GM18867 (cell line): ENCODE results near the gene TRIM24.
"Not testable (repeated sequence)": the region's sequence is repeated elsewhere in the genome, so short reads cannot be mapped to it uniquely, and the experiment has no call there.

Source experiments
- ATAC-seq: cut with Tn5 transposase; IDR thresholded peaks from one replicate; pipeline ENCODE4 v1.9.1; 2021; ENCODE audit warnings: mild to moderate bottlenecking, moderate library complexity; ENCODE audit not compliant: unreplicated experiment

Gene TRIM24

DNA sequence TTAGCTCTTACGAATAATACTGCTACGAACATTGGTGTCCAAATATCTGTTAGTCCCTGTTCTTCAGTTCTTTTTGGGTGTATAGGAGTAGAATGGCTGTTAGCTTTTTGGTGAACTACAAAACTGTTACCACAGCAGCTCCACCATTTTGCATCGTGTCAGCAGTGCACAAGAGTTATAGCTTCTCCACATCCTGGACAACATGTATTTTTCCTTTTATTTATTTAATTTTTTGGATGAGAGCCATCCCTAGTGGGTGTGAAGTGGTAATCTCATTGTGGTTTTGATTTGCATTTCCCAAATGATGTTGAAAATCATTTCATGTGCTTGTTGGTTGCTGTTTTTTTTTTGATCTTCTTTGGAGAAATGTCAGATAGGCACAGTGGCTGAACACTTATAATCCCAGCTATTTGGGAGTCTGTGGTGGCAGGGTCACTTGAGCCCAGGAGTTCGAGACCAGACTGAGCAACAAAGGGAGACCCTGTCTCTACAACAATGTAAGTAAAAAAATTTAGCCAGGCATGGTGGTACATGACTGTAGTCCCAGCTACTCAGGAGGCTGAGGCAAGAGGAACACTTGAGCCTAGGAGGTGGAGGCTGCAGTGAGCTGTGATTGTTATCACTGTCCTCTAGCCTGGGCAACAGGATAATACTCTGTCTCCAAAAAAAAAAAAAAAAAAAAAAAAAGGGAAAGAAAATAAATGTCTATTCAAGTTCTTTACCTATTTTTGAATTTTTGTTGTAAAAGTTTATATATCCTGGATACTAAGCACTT lies 31.7 kb downstream of the TRIM24 start:
- ATAC-seq: no peak

DNA sequence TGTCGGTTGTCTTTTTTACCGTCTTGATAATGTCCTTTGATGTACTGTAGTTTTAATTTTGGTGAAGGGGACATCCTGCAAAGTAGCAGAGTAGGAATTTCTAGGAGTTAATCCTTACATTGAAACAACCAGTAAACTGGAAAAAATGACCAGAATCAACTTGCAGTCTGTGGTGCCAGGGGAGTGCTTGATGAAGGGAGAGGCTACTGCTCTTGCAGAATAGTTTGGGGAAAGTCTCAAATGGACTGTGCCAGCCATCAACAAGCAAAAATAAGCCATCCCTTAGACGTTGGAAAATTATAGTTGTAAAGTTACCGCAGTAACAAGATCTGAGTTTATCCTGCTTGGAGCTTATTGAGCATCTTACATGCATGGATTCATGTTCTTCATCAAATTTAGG lies 32.4 kb downstream of the TRIM24 start:
- no peak for ATAC-seq

DNA sequence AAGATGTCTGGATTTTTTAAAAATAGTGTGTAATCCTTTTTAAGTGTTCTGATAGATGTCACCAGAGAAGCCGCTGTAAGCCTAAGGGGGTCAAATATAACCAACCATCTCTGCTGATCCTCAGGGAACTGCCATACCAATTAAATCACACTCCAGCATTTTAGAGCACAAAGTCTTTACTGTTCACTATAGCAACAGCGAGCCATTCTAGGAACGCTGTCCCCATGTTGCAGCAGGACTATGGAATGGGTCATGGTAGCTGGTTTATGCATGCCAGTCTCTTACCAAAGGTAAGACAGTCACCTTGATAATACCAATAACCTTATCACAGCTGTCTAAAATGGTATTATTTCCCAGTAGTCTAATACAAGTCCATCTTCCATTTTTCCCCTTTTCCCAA lies 33.5 kb downstream of the TRIM24 start:
- ATAC-seq: no peak

DNA sequence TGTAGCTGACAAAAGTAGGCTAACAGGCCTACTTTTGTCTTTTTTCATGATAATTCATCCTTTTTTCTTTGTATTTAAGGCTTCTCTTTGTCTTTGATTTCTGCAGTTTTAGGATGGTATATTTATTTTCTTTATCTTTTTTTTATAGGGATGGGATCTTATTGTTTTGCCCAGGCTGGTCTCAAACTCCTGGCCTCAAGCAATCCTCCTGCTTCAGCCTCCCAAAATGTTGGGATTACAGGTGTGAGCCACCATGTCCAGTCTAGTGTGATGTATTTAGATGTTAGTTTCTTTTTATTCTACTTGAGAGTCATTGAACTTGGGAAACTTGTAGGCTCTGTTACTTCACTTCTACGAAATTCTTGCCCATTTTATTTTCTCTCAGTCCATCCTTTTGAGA lies 35.4 kb downstream of the TRIM24 start:
- ATAC-seq: no peak

DNA sequence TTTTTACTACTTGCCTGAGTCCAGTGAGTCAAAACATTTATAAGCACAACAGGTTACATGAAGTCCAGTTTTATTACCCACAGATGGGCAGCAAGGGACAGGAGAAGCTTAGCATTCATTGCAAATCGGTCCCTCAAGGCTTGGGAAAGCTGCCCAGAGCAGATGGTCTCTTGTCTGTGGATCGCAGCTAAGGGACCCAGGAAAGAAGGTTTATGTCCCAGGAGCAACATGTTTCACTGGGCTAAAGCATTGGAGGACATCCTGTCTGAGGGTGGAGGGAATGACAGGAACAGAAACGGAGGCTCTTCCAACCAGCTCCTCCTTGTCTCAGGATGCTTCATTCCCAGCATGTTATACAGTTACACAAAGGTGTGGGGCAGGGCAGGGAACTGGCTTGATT lies 39.3 kb downstream of the TRIM24 start:
- ATAC-seq: no peak

DNA sequence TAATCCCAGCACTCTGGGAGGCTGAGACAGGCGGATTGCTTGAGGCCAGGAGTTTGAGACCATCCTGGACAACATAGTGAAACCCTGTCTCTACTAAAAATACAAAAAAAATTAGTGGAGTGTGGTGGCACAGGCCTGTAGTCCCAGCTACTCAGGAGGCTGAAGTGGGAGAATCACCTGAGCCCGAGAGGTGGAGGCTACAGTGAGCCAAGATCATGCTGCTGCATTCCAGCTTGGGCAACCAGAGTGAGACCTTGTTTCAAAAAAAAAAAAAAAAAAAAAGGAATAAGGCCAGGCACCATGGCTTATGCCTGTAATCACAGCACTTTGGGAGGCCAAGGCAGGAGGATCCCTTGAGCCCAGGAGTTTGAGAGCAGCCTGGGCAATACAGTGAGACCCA lies 40.2 kb downstream of the TRIM24 start:
- ATAC-seq: not testable (repeated sequence)

DNA sequence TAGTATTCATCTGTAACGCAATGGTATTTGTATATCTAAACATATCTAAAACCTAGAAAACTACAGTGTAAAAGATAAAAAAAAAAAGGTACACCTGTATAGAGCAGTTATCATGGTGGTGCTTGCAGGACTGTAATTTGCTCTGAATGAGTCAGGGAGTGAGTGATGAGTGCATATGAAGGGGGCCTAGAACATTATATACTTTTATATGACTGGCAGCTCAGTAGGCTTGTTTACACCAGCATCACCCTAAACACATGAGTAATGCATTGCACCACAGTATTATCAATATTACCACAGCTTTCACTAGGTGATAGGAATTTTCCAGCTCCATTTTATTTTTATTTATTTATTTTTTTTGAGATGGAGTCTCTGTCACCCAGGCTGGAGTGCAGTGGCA lies 40.8 kb downstream of the TRIM24 start:
- ATAC-seq: no peak

DNA sequence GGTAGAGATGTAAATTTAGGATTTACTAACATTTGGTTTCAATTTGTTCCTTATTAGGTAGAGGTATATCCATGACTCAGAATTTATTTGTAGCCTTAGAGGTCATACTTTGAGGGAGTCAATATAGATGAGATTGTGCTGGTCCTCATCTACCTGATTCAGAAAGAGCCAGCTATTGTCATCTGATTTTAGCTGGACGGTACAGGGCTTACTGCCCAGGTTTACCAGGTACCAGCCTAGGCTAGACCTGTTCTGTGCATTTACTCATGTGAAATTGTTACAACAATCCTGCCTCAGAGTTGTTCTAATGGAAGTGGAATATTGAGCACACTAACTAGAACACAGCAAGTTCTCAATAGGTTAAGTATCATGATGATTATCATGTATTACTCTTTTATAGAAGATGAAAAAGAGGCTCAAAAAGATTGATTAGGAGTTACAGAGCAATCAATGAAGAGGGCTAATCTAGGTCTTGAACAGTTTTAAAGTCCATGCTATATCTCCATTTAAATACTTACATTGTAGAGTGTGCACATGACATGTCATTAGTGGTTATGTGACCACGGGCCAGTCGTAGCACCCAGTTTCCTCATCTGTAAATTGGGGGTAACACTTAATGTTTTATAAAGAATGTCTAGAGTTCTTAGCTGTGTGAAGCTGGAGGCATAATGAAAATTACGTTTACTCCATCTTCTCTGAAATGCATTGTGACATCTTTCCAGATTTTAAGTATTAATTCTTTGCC lies 42.1 kb downstream of the TRIM24 start:
- no peak for ATAC-seq

DNA sequence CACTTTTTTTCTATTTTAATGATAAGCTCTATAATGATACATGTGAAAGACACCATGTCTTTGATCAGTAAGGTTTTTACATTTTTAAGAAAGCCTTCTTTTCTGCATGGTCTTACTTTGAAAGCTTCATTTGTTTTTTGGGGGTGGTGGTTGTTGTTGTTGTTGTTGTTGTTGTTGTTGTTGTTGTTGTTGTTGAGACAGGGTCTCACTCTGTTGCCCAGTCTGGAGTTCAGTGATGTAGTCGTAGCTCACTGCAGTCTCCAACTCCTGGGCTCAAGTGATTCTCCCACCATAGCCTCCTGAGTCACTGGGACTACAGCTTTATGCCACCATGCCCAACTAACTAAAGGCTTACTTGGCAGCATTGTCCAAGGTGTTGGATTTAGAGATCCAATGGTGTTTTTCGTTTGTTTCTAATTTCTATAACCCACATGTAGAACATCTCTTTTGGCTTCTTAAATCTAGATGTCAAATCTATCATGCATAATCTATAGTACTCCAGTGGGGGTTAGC lies 45.4 kb downstream of the TRIM24 start:
- ATAC-seq: no peak

DNA sequence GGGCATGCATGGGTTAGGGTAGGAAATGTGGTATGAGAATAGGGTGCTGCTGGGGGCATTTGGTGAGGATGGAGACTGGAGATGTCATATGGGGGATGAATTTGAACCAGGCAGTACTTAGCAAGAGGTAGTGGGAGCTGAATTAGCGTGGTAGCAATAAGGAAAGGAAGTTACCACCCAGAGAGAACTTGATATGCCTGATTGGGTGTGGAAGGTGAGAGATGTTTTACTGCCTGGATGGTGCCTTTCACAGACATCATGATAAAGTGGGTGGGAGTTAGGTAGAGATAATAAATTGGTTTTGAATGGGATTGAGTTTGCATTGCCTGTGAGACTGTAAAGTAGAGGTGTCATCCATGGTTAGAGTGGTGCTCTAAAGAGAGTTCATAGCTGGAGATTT lies 46.7 kb downstream of the TRIM24 start:
- ATAC-seq: no peak

DNA sequence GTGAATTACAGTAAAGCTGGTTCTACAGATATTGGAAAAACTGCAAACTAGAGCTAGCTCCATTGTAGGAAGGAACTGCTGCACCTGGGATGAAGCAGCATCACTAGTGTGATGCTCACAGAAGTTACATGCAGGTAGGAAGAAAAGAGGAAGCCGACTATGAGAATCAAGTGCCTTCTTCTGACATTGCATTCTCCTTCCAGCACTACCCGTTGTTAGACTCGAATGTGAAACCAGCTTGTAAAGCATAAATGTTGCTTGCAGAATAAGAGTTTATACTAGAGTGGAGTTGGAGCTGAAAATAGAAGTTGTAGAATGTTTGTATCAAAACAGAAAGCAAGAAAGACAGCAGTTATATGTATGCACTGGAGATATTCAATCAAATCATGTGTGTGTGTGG lies 49.9 kb downstream of the TRIM24 start:
- ATAC-seq: peak; percentile 55

DNA sequence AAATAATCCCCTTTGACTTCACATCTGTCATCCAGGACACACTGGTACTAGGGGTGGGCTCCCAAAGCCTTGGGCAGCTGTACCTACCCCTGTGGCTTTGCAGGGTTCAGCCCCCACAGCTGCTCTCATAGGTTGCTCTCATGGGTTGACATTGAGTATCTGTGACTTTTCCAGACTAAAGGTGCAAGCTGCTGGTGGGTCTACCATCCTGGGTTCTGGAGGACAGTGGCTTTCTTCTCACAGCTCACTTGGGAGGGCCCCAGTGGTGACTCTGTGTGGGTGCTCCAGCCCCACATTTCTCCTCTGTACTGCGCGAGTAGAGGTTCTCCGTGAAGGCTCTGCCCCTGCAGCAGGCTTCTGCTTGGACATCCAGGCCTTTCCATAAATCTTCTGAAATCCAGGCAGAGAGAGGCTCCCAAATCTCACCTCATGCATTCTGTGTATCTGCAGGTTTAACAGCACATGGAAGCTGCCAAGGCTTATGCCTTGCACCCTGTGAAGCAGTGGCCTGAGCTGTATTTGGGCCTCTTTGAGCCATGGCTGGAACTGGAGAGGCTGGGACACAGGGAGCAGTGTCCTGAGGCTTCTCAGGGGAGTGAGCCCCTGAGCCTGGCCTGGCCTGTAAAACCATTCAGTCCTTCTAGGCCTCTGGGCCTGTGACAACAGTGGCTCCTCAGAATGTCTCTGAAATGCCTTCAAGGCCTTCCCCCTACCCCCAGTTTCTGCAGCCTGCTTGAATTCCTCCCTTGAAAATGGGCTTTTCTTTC lies 52.2 kb downstream of the TRIM24 start:
- ATAC-seq: no peak

DNA sequence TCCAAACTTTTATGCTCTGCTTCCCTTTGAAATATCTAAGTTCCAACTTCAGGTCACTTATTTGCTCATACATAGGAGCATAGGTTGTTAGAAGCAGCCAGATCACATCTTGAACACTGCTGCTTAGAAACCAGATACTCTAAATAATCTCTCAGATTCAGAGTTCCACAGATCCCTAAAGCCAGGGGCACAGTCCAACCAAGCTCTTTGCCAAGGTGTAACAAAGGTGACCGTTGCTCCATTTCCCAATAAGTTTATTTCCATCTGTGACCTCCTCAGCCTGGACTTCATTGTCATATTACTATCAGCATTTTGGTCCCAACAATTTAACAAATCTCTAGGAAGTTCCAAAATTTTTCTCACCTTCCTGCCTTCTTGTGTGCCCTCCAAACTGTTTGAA lies 52.8 kb downstream of the TRIM24 start:
- no peak for ATAC-seq

DNA sequence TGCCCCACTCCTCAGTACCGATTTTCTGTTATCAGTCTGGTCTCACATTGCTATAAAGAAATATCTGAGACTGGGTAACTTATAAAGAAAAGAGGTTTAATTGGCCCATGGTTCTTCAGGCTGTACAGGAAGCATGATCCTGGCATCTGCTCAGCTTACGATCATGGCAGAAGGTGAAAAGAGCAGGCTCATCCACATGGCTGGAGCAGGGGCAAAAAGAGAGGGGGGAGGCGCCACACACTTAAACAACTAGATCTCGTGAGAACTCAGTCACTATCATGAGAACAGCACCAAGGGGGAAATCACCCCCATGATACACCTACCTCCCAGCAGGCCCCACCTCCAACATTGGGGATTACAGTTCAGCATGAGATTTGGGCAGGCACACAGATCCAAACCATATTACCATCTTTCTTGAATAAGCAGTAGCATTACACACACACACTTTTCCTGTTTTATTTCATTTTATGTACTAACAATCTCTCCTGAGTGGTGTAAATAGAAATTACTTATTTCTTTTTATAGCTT lies 53.3 kb downstream of the TRIM24 start:
- no peak for ATAC-seq

DNA sequence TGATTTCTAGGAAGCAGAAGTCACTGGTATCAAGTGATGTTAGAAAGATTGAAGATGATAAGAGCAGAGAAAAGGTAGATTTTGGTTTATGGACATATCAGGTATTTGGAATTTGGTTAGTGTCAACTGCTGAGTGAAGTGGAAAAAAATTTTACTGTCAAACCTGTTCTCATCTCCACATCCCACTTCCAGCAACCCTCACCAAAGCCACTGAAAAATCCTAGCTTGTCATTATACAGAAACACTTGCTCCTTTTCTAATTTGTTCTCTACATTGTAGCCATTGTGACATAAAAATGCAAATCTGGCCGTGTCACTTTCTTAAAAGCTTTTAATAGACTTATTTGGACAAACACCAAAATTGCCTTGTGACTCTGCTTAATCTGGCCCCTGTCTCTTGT lies 54.0 kb downstream of the TRIM24 start:
- ATAC-seq: no peak

DNA sequence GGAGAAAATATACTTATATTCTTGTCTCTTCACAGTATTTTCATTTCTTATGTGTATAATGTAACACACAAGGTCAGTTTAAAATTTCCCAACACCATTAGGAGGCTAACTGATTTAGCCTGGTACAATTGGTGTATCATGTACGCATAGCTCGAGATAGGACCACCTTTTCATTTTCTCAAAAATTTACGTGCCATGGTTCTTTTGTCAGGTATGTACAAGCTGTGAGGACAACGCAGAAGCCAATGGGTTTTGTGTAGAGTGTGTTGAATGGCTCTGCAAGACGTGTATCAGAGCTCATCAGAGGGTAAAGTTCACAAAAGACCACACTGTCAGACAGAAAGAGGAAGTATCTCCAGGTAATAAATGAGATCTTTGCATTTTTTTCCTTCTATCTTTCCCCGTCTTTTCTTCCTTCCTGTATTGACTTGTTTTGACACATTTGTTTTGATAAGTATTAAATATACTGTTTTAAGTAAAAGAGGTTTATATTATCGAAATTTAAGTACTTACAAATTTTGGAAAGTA lies 55.0 kb downstream of the TRIM24 start:
- ATAC-seq: peak; percentile 70

DNA sequence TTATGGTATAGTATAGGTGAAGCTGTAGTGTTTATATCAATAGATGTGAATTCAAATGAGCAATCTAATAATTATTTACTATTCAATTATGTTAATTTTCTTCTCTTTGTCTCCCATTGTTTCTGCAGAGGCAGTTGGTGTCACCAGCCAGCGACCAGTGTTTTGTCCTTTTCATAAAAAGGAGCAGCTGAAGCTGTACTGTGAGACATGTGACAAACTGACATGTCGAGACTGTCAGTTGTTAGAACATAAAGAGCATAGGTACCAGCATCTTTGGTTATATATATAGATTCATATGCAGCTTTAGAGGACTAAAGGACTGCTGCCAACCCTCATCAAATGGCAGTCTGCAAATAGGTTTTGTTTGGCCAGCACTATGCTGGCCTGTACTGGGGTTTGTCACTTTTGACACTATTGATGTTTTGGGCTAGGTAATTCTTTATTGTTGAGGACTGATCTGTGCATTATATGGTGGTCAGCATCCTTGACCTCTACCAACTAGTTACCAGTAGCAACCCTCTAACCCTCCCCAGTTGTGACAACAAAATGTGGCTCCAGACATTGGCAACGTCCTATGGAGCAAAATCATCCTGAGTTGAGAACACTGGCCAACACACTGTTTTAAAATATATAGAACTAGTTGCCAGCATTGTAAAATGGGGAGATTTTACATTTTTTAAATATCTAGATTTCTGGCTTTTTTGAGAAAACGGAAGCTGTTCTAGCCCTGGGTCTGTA lies 59.2 kb downstream of the TRIM24 start:
- ATAC-seq: no peak

DNA sequence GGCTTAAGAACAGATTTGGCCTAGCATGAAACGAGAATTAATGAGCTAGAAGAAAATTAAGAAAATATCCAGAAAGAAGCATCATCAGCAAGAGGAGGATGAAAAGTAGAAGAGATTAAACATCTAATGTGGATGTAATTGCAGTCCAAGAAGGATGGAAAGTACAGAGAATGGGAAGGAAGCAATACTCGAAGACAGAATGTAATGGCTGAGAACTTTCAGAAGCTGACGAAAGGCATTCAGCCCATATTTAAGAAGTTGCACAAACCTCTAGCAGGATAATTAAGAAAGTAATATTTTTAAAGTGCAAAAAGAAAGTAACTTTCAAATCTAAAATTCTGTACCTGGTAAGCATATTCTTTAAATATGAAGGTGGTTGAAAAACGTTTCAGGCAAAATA lies 60.7 kb downstream of the TRIM24 start:
- ATAC-seq: no peak

DNA sequence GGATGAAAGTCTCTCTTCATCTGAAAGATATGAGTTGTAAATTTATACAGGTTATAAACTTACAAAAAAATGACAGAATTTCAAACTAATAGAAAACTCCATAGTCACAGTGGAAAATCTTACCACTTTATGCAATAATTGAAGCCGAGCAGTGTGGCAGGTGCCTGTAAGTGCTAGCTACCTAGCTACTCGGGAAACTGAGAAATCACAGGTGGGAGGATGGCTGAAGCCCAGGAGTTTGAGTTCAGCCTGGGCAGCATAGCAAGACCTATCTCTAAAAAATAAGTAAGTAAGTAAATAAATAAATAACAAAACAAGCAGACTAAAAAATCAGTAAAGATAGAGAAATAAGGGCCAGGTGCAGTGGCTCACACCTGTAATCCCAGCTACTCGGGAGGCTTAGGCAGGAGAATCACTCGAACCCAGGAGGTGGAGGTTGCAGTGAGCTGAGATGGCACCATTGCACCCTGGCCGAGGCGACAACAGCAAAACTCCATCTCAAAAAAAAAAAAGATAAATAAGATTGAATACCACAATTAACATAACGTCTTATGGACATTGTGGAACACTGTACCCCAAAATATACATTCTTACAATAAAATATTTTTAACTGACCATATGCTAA lies 61.9 kb downstream of the TRIM24 start:
- ATAC-seq: no peak

DNA sequence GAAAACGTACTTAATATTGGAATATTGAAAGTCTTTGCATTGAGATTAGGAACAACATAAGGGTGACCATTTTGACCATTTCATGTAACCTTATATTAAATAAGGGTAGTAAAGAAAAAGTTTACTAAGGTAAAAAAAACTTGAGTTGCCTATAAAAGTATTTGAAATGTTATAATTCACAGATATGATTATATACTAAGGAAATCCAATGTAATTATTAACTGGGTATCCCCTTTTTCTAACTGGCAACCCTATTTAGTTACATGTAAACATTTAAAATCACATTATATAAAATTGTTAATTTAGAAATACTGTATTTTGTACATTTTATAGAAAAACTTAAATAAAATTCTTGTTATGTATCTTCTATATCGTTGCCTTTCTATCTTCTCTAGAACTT lies 64.2 kb downstream of the TRIM24 start:
- ATAC-seq: no peak
